ENCODE data around the gene CLBA1. TPM values are rescaled to one million over a fixed set of nuclear protein-coding genes. Genes with fewer than 3 reads are reported as not detected.

The CLBA1 gene
- polyA plus RNA-seq, 2 of the 4 experiments (the other 2 are of a cell fraction) = 11.5 to 12.0 TPM

DNA sequence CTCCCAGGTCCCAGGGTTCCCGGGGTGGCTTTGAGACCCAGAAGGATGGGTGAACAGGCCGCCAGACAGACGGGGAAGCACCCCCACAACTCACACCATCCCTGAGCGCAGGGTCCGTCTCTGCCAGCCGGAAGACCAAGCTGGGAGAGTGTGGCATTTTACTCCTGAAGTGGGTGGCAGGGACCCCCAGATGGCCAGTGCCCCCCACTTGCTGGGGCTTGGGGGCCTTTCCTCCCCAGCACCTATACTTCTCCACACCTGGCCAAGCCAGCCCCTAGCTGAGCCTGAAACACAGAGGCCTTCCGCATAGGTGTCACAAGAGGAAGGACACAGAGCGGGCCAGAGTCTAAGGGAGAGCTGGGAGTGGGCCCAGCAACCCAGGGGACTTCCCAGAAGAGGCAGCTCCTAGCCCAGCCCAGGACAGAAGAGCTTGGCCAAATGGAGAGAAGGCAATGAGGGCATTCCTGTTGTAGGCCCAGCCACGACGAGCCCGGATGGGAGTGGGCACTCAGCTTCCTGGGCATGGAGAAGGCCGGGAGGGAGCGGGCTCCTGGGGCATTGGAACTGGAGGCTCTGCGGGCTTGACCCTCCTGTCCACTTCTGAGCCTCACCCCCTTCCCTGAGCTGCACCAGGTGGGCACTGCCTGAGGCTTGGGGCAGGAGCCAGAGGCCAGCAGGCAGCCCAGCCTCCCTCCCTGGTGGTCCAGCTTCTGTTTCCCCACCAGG, 10.8 kb upstream of the CLBA1 start:
- DNase-seq (ENCODE audit: low read depth in 1 of 2, low spot score in 1 of 2) = no peak
- no peak for FAIRE-seq
- WGBS (ENCODE audit: missing lambda C conversion rate) = 89% methylated on average over 10 of the region's 14 CpGs
- Histone ChIP-seq H3K4me3 (no peak overlapping the region; the same call in 2 of the 3 replicates), H3K4me1 (peaks cover 81% of the 10 kb centered on the region), H3K9me3 (no peaks in the 10 kb centered on the region), H3K4me2 (peak overlapping the region; percentile 97), H3K27ac (peak overlapping the region; percentile 97 to 99)
- ChIA-PET CTCF (interaction anchor here (0.7 to 6.6 kb wide), 29 partner anchors 8 to 514 kb away, joined by 3 to 235 read pairs (median 11); partner anchors contain the start of genes CDCA4 and CLBA1), POLR2A (interaction anchor here (0.5 to 3.8 kb wide), 6 partner anchors 10 to 112 kb away, joined by 3 to 76 read pairs (median 6); partner anchors contain the start of genes CDCA4 and CLBA1)
- TF ChIP-seq CHD2 (IDR thresholded peaks at IDR 0.05; ENCODE audit: low read length, partially characterized antibody) = no peak
- no peak for TF ChIP-seq HOXA7 (CRISPR knock-in tag; IDR thresholded peaks at IDR 0.05)
- TF ChIP-seq CEBPB (IDR thresholded peaks at IDR 0.05) = no peak
- TF ChIP-seq RFX5 (IDR thresholded peaks at IDR 0.05) = no peak
- TF ChIP-seq FOSL2 (IDR thresholded peaks at IDR 0.05) = no peak
- no peak for TF ChIP-seq FOSL2 (CRISPR knock-in tag; IDR thresholded peaks at IDR 0.05)
- TF ChIP-seq JUNB (IDR thresholded peaks at IDR 0.05) = no peak
- no peak for TF ChIP-seq HDAC2 (IDR thresholded peaks at IDR 0.05)
- TF ChIP-seq ZSCAN20 (CRISPR knock-in tag; IDR thresholded peaks at IDR 0.05) = no peak
- TF ChIP-seq HES2 (IDR thresholded peaks at IDR 0.05) = no peak
- no peak for TF ChIP-seq SREBF2 (IDR thresholded peaks at IDR 0.05)
- no peak for TF ChIP-seq KDM5A (IDR thresholded peaks at IDR 0.05)
- TF ChIP-seq ATOH8 (CRISPR knock-in tag; IDR thresholded peaks at IDR 0.05; ENCODE audit: low read depth) = no peak
- TF ChIP-seq EP300 (IDR thresholded peaks at IDR 0.05) = no peak
- no peak for TF ChIP-seq FOXS1 (CRISPR knock-in tag; IDR thresholded peaks at IDR 0.05)
- no peak for TF ChIP-seq RCOR1 (IDR thresholded peaks at IDR 0.05; ENCODE audit: low read depth, low read length)
- TF ChIP-seq KDM1A (IDR thresholded peaks at IDR 0.05; ENCODE audit: low read depth) = no peak
- no peak for TF ChIP-seq USF2 (IDR thresholded peaks at IDR 0.05)
- no peak for ATAC-seq

DNA sequence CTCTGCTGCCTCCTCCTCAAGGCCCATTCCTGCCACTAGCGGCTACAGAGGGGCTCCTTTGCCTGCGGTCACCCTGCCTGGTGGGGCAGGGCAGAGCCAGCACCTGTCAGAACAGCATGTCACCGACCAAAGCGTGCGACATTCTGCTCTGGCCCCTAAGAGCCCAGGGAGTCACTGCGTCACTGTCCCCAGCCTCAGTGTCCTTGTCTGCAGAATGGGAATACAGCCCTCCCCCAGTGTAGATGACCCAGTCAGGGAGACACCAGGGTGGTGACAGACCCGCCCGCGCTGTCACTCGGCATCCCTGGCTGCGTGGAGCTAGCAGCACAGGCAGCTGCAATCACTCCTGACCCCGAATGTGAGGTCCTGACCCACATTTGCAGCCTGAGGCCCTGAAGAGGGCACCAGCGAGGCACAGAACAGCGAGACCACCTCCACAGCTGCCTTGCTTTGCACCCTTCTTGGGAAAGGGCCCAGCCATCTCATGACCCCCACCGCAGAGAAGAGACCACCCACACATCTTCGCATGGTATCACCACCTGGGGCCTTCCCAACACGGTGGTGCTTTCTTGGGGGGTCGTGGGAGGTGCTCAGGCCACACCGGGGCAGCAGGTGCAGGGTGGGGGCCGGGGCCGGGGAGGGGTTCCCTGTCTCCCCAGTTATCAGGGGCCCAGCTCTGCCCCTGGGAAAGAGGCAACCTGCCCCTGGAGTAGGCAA, 9.9 kb upstream of the CLBA1 start:
- peak overlapping the region; percentile 97 for H3K4me2 ChIP-seq

More for the DNA sequence above, 9.9 kb upstream of the CLBA1 start:
- Histone ChIP-seq H3K4me3 (0 out of 3 replicates have a peak overlapping the region, but pooled peaks have one; percentile 17), H3K27ac (peak overlapping the region; percentile 97 to 99), H3K4me1 (peaks cover 86% of the 10 kb centered on the region), H3K9me3 (no peaks in the 10 kb centered on the region)
- ChIA-PET POLR2A (interaction anchor here (0.9 to 3.8 kb wide), 4 partner anchors 10 to 112 kb away, joined by 4 to 76 read pairs (median 20); partner anchors contain the start of genes CDCA4 and CLBA1), CTCF (interaction anchor here (0.6 to 6.6 kb wide), 34 partner anchors 9 to 514 kb away, joined by 3 to 235 read pairs (median 5); partner anchors contain the start of genes CDCA4, CEP170B and CLBA1)
- WGBS (ENCODE audit: missing lambda C conversion rate) = 61% methylated on average over 16 of the region's 21 CpGs
- TF ChIP-seq POLR2AphosphoS2 (conservative IDR thresholded peaks at IDR 0.05; ENCODE audit: low read length) (no peak), RAD21 (conservative IDR thresholded peaks at IDR 0.05 in 1 of 2, IDR thresholded peaks at IDR 0.05 in 1 of 2) (peak in 1 of 2 experiments; percentile 42; a peak in 1 of 5 replicates), HOXB13 (CRISPR knock-in tag; IDR thresholded peaks at IDR 0.05; ENCODE audit: low read depth) (no peak)
- DNase-seq (ENCODE audit: low read depth in 1 of 2, low spot score in 1 of 2) = peak in 1 of 2 experiments; percentile 49
- no peak for FAIRE-seq
- no peak for ATAC-seq
